ENCODE results near the gene CACNA2D2. TPM values are rescaled to one million over a fixed set of nuclear protein-coding genes. Genes with fewer than 3 reads are reported as not detected.

Gene CACNA2D2
- total RNA-seq, 1 donor from 2014 or later: 1.00 TPM

DNA sequence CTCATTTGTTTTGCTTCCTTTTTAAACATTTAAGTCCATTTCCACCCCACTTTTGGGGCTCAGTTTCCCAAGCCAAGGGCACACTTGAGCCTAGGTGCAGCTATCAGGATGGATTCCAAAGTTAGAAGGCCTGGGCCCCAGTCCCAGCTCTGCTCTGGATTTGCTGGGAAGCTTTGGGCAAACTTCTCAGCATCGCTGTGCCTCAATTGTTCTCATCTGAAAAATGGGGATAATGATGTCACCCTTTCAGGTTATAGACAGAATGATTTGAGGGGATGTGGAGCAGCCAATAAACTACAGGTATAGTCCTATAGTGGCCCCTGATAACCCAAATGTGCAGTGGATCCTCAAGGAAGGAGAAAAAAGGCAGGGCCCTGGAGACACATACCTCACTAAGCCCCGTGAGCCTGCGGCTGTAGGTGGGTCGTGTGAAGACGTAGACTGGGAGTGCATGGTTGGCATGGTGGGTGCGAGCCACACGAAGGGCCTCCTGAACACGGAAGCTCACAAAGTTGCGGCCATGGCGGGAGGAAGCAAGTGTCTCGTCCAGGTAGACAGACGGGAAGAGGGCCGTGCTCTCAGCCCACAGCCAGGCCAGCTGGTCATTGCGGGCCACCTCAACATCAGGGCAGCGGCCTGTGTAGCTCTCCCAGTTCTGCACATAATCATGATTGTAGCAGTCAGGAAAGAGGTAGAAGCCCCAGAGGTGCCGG lies 184.1 kb downstream of the CACNA2D2 start:
- FAIRE-seq: no peak
- H3K4me3 ChIP-seq (ENCODE audit: insufficient read depth, low read depth, low read length): no peak overlapping the region
- H3K36me3 ChIP-seq (ENCODE audit: insufficient read depth, low read length): peaks cover 8% of the 10 kb centered on the region
- no peak overlapping the region for H3K27ac ChIP-seq (ENCODE audit: low read depth, low read length)
- H4K20me1 ChIP-seq (ENCODE audit: insufficient read depth, low read length): peaks cover 56% of the 10 kb centered on the region
- no peaks in the 10 kb centered on the region for H3K27me3 ChIP-seq (ENCODE audit: insufficient read depth, low read length)
- Mint-ChIP-seq H3K36me3 (ENCODE audit: low read depth, unreplicated experiment) (peaks cover 20% of the 10 kb centered on the region), H3K27ac (ENCODE audit: unreplicated experiment) (no peak overlapping the region), H3K27me3 (ENCODE audit: low read depth, unreplicated experiment) (no peaks in the 10 kb centered on the region), H3K4me1 (ENCODE audit: low read depth, unreplicated experiment) (peaks cover 23% of the 10 kb centered on the region), H3K9me3 (ENCODE audit: unreplicated experiment) (no peaks in the 10 kb centered on the region), H3K4me3 (ENCODE audit: unreplicated experiment) (peak overlapping the region; percentile 93)
- peaks cover 29% of the 10 kb centered on the region for H3K4me1 ChIP-seq (ENCODE audit: insufficient read depth, low read length)
- H2AFZ ChIP-seq (ENCODE audit: low read depth, low read length): no peak overlapping the region
- no peak overlapping the region for H3K9ac ChIP-seq (ENCODE audit: low read length)
- no peak for DNase-seq (ENCODE audit: low read depth)
- no peak for TF ChIP-seq EZH2 (IDR thresholded peaks at IDR 0.05; ENCODE audit: insufficient read depth, low read length)
- TF ChIP-seq, protein P1, sequence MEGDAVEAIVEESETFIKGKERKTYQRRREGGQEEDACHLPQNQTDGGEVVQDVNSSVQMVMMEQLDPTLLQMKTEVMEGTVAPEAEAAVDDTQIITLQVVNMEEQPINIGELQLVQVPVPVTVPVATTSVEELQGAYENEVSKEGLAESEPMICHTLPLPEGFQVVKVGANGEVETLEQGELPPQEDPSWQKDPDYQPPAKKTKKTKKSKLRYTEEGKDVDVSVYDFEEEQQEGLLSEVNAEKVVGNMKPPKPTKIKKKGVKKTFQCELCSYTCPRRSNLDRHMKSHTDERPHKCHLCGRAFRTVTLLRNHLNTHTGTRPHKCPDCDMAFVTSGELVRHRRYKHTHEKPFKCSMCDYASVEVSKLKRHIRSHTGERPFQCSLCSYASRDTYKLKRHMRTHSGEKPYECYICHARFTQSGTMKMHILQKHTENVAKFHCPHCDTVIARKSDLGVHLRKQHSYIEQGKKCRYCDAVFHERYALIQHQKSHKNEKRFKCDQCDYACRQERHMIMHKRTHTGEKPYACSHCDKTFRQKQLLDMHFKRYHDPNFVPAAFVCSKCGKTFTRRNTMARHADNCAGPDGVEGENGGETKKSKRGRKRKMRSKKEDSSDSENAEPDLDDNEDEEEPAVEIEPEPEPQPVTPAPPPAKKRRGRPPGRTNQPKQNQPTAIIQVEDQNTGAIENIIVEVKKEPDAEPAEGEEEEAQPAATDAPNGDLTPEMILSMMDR (IDR thresholded peaks at IDR 0.05; ENCODE audit: insufficient read depth, low read depth, low read length): no peak
- peaks cover 40% of the 10 kb centered on the region for H3K79me2 ChIP-seq (ENCODE audit: insufficient read depth, low read length)
- H3K4me2 ChIP-seq (ENCODE audit: low read length): peak overlapping the region; percentile 93
- H3K9me3 ChIP-seq (ENCODE audit: insufficient read depth, low read depth, low read length): no peaks in the 10 kb centered on the region

DNA sequence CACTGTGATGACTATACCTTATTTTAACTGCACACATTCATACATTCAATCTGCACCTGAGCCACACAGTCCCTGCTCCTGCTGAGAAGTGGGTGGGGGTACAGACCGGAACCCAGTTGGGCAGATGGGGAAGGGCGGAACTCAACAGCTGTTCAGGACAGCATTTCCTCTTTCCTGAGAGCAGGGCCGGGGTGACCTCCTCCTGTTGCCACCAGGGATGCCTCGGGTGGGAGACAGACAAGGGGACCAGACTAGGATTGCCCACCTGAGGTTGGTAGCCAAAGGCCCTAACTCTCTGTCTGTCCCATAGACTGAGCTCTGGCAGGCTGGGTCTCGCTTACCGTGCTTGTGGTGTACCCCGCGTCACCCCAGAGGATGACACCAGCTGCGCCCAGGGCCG lies 184.8 kb downstream of the CACNA2D2 start:
- Histone ChIP-seq H2AFZ (ENCODE audit: low read depth, low read length) (no peak overlapping the region), H3K9ac (ENCODE audit: low read length) (no peak overlapping the region), H3K4me3 (ENCODE audit: insufficient read depth, low read depth, low read length) (no peak overlapping the region), H3K79me2 (ENCODE audit: insufficient read depth, low read length) (peaks cover 40% of the 10 kb centered on the region), H3K9me3 (ENCODE audit: insufficient read depth, low read depth, low read length) (no peaks in the 10 kb centered on the region), H3K36me3 (ENCODE audit: insufficient read depth, low read length) (peaks cover 8% of the 10 kb centered on the region), H3K4me1 (ENCODE audit: insufficient read depth, low read length) (peaks cover 29% of the 10 kb centered on the region), H3K27me3 (ENCODE audit: insufficient read depth, low read length) (no peaks in the 10 kb centered on the region), H3K4me2 (ENCODE audit: low read length) (peak overlapping the region; percentile 93), H3K27ac (ENCODE audit: low read depth, low read length) (no peak overlapping the region), H4K20me1 (ENCODE audit: insufficient read depth, low read length) (peaks cover 58% of the 10 kb centered on the region)
- FAIRE-seq (no peak), DNase-seq (ENCODE audit: low read depth) (no peak)
- no peak overlapping the region for H3K27ac Mint-ChIP-seq (ENCODE audit: unreplicated experiment)
- no peaks in the 10 kb centered on the region for H3K9me3 Mint-ChIP-seq (ENCODE audit: unreplicated experiment)
- peaks cover 23% of the 10 kb centered on the region for H3K4me1 Mint-ChIP-seq (ENCODE audit: low read depth, unreplicated experiment)
- no peak overlapping the region for H3K4me3 Mint-ChIP-seq (ENCODE audit: unreplicated experiment)
- H3K36me3 Mint-ChIP-seq (ENCODE audit: low read depth, unreplicated experiment): peaks cover 21% of the 10 kb centered on the region
- H3K27me3 Mint-ChIP-seq (ENCODE audit: low read depth, unreplicated experiment): no peaks in the 10 kb centered on the region
- no peak for TF ChIP-seq EZH2 (IDR thresholded peaks at IDR 0.05; ENCODE audit: insufficient read depth, low read length)
- TF ChIP-seq, protein P1 (IDR thresholded peaks at IDR 0.05; ENCODE audit: insufficient read depth, low read depth, low read length): no peak

DNA sequence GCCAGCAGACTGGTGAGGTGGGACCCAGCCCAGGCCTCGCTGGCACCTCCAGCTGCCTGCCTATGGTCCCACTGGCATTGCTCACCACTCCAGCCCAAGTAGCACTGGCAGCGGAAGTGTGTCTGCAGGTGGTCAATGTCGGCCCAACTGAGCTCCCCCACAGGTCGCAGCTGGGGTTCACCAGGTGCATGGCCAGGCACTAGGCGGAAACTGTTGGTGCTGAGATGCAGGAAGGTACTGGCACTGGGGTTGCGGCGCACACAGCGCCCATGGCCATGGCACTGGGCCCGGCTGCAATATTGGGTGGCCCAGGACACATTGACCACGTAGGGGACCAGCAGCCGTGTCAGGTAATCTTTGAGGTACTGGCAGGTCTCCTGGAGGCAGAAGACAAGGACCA lies 185.3 kb downstream of the CACNA2D2 start:
- Mint-ChIP-seq H3K4me1 (ENCODE audit: low read depth, unreplicated experiment) (peaks cover 22% of the 10 kb centered on the region), H3K36me3 (ENCODE audit: low read depth, unreplicated experiment) (peaks cover 22% of the 10 kb centered on the region), H3K27me3 (ENCODE audit: low read depth, unreplicated experiment) (no peaks in the 10 kb centered on the region), H3K27ac (ENCODE audit: unreplicated experiment) (no peak overlapping the region), H3K9me3 (ENCODE audit: unreplicated experiment) (no peaks in the 10 kb centered on the region), H3K4me3 (ENCODE audit: unreplicated experiment) (no peak overlapping the region)
- FAIRE-seq (no peak), DNase-seq (ENCODE audit: low read depth) (no peak)
- no peak for TF ChIP-seq EZH2 (IDR thresholded peaks at IDR 0.05; ENCODE audit: insufficient read depth, low read length)
- TF ChIP-seq, protein P1 (IDR thresholded peaks at IDR 0.05; ENCODE audit: insufficient read depth, low read depth, low read length): no peak
- Histone ChIP-seq H4K20me1 (ENCODE audit: insufficient read depth, low read length) (peaks cover 58% of the 10 kb centered on the region), H3K27me3 (ENCODE audit: insufficient read depth, low read length) (no peaks in the 10 kb centered on the region), H3K4me3 (ENCODE audit: insufficient read depth, low read depth, low read length) (no peak overlapping the region), H3K4me1 (ENCODE audit: insufficient read depth, low read length) (peaks cover 29% of the 10 kb centered on the region), H3K36me3 (ENCODE audit: insufficient read depth, low read length) (peaks cover 8% of the 10 kb centered on the region), H3K4me2 (ENCODE audit: low read length) (peak overlapping the region; percentile 93), H3K27ac (ENCODE audit: low read depth, low read length) (no peak overlapping the region), H3K9ac (ENCODE audit: low read length) (no peak overlapping the region), H2AFZ (ENCODE audit: low read depth, low read length) (no peak overlapping the region), H3K9me3 (ENCODE audit: insufficient read depth, low read depth, low read length) (no peaks in the 10 kb centered on the region), H3K79me2 (ENCODE audit: insufficient read depth, low read length) (peaks cover 40% of the 10 kb centered on the region)
